Stimulated activated CD8-positive, alpha-beta memory T cell treated with anti-CD3 and anti-CD28 coated beads, Interleukin-4, amount 100 ng/mL, for 24 hours (primary cell): ENCODE results near the gene PRR23E.

ENCODE experiments used
- DNase-seq: peaks from one replicate; pipeline ENCODE4 v3.0.0-alpha.2; 2020; ENCODE audit warnings: low read depth

Gene PRR23E

DNA sequence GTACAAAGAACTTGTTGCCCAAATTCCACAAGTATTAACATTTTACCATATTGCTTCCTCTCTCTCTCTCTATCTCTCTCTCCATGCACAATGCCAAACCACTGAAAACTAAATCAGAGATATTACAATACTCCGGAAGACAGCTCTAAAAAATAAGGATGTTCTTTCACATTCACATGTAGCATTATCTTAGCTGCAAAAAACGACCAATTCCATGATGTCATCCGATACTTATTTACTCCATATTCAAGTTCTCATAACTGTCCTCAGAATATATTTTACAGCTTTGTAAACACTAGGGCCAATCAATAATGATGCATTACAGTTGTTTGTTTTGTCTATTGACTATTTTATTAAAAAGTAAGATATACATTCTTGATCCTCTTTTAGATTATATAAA, 7.7 kb upstream of the PRR23E start:
- no peak for DNase-seq

DNA sequence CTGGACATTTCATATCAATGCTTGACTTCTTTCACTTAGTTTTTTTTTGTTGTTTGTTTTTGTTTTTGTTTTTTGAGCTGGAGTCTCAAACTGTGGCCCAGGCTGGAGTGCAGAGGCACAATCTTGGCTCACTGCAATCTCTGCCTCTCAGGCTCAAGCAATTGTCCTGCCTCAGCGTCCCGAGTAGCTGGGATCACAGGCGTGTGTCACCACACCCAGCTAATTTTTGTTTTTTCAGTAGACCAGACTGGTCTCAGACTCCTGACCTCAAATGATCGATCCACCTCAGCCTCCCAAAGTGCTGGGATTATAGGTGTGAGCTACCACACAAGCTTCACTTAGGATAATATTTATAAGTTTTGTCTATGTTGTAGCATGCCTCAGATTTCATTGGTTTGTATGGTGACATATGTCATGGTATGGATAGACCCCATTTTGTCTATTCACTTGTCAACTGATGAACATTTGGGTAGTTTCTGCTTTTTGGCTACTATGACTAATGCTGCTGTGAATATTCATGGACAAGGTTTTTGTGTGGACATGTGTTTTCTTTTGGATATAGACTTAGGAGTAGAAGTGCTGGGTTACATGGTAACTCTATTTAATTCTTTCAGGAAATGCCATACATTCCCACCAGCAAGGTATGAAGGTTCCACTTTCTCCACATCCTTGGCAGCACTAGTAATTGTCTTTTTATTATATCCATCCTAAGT, 6.8 kb upstream of the PRR23E start:
- no peak for DNase-seq

- no peak for DNase-seq
Measured at GRCh38 chr3:127187316-127187715, 5.6 kb upstream of the PRR23E start.

GRCh38 chr3:127193341-127193740, 410 bp downstream of the PRR23E start:
- DNase-seq: no peak

GRCh38 chr3:127193775-127194174, 844 bp downstream of the PRR23E start:
- no peak for DNase-seq

- no peak for DNase-seq
Measured at GRCh38 chr3:127194601-127195187, 1.8 kb downstream of the PRR23E start.

DNA sequence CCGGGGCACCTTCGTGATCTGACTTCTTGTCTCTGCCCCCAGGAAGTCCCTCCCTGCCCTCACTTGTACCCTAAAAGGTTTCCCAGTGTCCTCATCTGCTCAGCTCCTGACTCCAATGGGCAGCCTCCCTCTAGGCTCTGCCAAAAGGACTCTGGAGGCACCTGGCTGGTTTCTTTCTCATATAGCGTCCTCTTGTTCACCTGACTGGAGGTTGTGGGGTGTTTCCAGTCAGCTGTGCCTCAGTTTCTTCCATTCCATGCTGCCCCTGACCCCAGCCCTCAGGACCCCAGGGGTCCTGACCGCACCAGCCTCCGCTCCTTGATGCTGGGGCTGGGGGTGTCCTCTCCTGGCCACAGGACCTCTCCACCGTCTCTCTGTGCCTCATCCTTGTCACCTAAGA, 2.5 kb downstream of the PRR23E start:
- no peak for DNase-seq

- DNase-seq: no peak
Measured at GRCh38 chr3:127196002-127196401, 3.1 kb downstream of the PRR23E start.

- DNase-seq: no peak
Measured at GRCh38 chr3:127196466-127197299, 3.8 kb downstream of the PRR23E start.

GRCh38 chr3:127197300-127198189, 4.6 kb downstream of the PRR23E start:
- no peak for DNase-seq

DNA sequence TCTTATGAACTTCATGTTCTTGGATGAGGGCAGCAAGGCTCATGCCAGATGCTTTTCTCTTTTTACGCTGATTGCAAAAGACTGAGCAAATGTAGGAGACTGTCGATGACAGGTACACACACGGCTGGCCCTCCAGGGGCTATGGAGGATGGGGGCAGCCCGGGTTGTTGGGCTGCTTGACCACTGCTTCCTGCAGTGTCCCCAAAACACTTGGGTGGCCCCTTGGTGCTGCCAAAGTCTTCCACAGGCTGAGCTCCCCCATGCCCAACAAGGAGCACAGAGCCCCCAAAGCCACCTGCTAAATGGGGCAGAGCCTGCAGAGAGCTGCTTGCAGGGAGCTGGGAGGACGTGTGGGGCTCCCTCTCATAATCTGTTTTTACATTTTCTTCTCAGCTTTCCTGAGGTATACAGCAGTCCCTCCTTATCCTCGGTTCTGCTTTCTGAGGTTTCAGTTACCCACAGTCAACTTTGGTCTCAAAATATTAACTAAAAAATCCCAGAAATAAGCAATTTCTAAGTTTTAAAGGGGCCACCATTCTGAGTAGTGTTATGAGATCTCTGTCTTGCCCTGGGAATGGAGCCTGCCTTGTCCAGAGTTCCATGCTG, 7.3 kb downstream of the PRR23E start:
- no peak for DNase-seq

- DNase-seq: no peak
Measured at GRCh38 chr3:127203024-127203423, 10.1 kb downstream of the PRR23E start.

- DNase-seq: no peak
Measured at GRCh38 chr3:127204841-127205582, 12.1 kb downstream of the PRR23E start.

DNA sequence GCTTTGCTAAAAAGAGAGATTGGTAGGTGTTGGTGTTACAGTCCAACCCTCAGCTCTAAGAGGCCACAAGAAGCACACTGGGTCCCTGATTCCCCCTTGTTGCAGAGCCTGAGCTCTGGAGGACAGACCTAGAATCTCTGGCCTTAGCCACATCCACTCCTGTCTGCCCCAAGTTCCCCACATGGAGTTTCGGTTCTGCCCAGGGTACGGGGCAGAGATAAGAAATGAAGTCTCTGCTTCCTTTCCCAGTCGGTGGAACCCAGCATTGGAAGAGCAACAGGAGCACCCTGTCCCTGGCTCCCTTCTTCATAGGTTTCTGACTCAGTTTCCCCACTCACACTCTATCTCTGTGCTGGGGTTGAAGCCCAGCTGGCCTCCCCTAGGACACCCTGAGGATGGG, 13.2 kb downstream of the PRR23E start:
- no peak for DNase-seq

- no peak for DNase-seq
Measured at GRCh38 chr3:127206611-127207516, 13.9 kb downstream of the PRR23E start.

DNA sequence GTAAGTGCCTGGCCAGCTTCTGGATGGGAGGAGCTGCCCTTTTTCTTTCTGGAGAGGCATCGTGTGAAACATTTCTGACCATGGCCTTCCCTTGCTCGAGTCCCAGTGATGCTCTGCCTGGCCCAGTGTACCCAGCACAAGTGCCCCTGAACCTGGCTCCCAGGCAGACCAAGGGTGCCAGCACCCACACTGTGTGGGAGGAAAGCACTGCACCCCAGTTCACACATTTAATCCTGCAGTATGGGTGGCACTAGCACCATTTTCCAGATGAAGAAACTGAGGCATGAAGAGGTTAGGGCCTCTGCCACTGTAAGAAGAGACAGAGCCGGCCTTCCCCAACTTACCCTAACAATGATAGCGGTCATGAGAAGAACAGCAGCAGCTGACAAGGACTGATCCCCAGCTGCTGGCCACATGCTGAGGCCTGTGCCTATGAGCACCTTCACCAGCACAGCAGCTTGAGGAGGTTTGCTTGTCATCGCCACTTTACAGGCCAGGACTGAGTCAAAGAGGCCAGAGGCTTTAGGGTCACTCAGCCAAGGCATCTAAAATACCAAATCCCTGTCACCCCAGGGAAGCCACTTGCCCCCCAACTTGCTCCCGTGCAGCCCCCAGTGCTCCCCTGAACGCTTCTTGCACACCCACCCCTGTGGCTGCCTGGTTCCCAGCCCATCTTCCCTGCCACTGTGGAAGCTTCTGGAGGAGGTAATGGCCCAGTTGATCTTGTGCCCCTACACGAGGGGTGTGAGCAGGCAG, 15.0 kb downstream of the PRR23E start:
- no peak for DNase-seq

GRCh38 chr3:127208483-127209100, 15.7 kb downstream of the PRR23E start:
- DNase-seq: no peak

DNA sequence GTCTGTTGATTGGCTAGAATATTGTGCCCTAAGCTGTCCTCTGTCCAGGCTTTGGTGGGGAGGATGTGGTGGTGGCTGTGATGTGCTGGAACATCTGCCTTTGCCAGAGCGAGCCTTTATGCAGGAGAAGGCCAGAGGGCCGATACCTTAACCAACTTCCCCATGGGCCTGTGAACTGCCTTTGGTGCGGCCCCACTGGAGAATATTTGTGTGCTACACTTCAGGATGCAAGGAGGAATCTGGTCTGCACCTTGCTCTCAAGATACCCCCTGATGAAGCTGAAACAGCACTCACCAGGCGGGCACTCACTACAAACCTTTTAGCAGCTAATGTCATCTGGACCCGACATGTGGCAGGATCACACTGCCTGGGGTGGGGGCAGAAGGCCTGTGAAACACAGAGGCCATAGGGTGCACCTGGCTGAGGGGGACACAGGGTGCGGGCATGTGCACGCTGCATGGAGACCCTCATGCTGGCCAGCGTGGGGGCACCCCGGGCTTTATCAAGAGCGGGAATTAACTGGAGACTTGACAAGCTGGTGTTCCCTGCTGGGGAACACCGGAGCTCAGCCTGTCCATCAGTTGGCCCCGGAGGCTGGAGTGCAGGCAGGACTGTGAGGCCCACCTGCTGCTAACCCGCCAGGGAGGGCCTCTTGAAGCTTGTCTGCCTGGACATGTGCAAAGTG, 16.4 kb downstream of the PRR23E start:
- no peak for DNase-seq
